Occipital lobe (tissue), 2 donors: ENCODE results near the gene CCDC85B. TPM values are rescaled to one million over a fixed set of nuclear protein-coding genes. Genes with fewer than 3 reads are reported as not detected.

Experiments used
- DNase-seq: peaks from one replicate; lab custom pipeline; 2025; lab: John Stamatoyannopoulos, UW
- total RNA-seq: library from RNA; depleted of rRNA; stranded (reverse); fragments of >200 nt; gene quantifications from one replicate; pipeline ENCODE4 v1.2.3, GENCODE V29; 2014

Gene CCDC85B
- total RNA-seq, 1 donor from 2014 or later, result 14.0 TPM

DNA sequence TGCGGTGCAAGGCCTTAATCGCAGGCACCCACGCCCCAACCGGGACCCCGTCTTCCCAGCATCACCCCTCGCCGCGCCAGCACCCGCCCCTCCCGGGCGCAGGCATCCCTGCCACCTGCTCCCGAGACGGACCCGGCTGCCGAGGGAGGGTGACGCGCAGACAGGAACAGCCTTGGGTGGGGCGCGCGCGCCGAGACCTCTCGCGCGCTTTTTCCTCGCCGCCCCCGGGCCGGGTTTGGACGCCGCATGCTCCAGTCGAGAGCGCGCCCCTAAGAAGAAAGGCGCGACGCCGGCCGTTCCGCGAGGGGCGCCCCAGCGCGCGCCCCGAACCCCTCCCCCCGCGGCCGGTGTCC is 33.0 kb upstream of the CCDC85B start:
- peak; percentile 53 for DNase-seq

- DNase-seq, result peak; percentile 97
These were observed 32.4 kb upstream of the CCDC85B start, which contains the start of gene CFL1 for GRCh38 chr11:65857853-65858680. Gene CFL1, minus strand, starts transcription at chr11:65858180. Its CDS starts 81 bp downstream, at chr11:65858099.

GRCh38 chr11:65858681-65859087 is 31.8 kb upstream of the CCDC85B start:
- DNase-seq, result no peak

GRCh38 chr11:65859095-65859811 is 31.2 kb upstream of the CCDC85B start:
- peak; percentile 96 for DNase-seq

DNA sequence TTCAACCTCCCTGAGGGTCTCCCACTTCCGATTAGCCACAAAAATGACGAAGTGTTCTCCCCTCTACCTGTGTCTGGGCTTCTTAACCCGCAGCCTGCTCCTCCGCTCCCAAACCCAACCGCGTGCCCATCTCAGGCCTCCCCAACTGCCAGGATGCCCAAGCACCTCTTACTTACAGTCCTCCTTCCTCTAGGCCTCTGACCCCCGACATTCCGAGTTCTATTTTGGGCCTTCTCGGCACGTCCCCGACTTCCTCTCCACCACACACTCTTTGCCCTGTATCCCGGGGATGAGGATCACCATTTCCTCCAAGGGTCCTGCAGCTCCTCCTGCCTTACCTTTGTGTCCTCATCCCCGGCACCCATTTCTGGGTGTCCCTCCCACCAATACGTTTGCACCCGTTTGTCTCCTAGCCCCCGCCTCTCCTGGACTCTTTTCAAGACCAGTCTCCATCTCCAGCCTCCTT is 30.6 kb upstream of the CCDC85B start:
- DNase-seq, result no peak

DNA sequence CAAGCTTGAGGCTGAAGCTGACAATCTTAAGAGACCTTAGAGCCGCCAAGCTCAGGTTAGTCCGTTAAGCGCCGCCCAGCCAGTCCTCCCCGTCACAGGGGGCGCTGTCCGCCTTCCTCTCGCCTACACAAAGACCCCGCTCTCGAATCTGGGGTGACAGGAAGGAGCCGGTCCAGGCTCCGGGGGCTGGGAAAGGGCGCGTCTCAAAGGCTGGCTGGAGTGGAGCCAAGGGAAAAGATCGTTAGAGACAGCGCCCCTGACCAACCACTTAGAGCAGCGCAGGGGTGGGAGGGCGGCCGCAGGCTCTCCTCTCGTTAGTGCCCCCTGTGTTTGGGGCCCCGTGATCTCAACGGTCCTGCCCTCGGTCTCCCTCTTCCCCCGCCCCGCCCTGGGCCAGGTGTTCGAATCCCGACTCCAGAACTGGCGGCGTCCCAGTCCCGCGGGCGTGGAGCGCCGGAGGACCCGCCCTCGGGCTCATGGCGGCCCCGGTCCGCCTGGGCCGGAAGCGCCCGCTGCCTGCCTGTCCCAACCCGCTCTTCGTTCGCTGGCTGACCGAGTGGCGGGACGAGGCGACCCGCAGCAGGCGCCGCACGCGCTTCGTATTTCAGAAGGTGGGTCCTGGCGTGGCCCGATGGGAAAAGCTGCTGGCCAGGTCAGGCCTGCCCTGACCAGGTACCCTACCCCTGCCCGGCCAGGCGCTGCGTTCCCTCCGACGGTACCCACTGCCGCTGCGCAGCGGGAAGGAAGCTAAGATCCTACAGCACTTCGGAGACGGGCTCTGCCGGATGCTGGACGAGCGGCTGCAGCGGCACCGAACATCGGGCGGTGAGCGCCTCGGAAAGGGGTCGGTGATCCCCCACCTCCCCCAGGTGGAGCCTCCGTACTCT is 30.0 kb upstream of the CCDC85B start, which contains the start of gene MUS81:
Gene MUS81 (plus strand): TSS at position 156 of the 887 bp plus-strand sequence. CDS start 321 bp downstream, at position 477.
- DNase-seq, result peak; percentile 91

DNA sequence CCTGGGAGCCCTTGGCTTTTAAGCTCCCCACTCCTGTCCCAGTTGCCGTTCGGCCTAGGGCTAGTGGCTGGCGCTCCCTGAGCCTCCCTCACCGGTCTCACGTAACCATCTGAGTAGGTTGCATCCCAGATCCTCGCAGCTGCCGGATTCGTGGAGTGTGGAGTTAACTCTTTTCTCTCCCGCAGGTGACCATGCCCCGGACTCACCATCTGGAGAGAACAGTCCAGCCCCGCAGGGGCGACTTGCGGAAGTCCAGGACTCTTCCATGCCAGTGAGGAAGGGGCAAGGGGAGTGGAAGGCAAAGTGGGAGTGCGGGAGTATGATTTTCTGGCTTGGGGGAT is 29.3 kb upstream of the CCDC85B start:
- DNase-seq, result no peak

DNA sequence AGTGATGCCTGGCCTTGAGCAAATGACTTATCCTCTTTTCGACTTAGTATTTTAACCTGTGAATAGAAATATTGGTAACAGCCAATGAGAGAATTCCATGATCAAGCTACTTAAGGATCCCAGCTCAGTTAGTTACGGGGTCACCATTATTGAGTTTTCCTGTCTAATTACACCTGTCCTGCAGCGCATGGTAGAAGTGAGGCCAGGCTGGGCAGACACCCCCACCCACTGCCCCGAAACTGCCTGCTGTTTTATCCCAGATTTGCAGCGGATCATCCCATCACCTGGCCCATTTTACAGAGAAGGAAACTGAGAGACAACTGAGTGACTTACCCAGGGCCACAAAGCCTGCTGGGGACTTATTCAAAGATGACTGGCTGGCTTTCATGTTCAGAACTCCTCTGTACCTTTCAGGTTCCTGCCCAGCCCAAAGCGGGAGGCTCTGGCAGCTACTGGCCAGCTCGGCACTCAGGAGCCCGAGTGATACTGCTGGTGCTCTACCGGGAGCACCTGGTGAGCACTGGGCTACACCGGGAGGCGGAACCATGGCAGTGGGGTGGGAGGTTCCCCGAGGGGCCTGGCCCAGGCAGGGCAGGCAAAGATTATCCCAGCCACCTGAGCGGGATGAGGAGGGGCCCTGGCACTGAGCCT is 28.8 kb upstream of the CCDC85B start:
- DNase-seq, result no peak

DNA sequence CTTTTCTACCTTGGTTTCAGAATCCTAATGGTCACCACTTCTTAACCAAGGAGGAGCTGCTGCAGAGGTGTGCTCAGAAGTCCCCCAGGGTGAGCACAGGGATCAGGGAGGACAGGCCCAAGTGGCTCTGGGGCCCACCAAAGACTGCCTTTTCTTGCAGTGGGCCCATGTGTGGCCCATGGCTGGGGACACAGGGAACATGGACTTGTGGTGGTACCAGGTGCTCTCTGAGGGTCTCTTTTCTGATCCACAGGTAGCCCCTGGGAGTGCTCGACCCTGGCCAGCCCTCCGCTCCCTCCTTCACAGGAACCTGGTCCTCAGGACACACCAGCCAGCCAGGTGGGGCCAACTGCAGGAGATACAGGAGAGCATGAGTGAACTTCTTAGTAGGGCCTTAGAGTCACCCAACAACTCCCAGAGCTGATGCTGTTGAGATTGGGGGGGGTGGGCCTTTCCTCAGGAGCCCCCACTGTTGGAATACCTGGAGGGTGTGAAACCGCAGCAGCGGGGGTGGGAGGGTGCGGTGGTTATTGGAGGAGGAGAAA is 28.2 kb upstream of the CCDC85B start:
- DNase-seq, result no peak

- no peak for DNase-seq
These were observed 27.3 kb upstream of the CCDC85B start for GRCh38 chr11:65862941-65863888.

- no peak for DNase-seq
These were observed 26.4 kb upstream of the CCDC85B start for GRCh38 chr11:65863889-65864705.

GRCh38 chr11:65864706-65865471 is 25.6 kb upstream of the CCDC85B start:
- no peak for DNase-seq

DNA sequence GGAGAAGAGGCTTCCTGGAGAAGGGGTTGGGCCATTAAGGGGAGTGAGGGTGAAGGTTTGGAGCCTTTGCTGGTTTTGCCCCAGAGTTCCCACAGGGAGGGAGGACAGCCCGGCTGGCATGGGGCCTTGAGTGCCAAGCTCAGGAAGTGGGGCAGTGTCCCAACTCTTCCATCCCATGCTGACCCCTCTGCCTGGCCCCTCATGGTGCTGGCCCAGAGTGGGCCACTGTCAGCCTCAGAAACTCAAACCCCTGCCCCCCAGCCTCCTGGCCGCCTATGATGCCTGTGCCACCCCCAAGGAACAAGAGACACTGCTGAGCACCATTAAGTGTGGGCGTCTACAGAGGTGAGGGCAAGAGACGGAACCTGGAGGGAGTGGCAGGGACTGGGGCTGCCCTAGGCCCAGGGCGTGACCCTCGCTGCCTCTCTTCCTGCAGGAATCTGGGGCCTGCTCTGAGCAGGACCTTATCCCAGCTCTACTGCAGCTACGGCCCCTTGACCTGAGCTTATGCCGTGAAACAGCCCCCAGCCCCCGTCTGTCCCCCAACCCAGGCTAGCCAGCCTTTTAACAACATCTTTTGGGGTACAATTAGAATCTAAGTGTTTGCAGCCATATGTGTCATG is 24.8 kb upstream of the CCDC85B start:
- DNase-seq, result no peak

GRCh38 chr11:65866509-65867283 is 23.8 kb upstream of the CCDC85B start:
- DNase-seq, result no peak

DNA sequence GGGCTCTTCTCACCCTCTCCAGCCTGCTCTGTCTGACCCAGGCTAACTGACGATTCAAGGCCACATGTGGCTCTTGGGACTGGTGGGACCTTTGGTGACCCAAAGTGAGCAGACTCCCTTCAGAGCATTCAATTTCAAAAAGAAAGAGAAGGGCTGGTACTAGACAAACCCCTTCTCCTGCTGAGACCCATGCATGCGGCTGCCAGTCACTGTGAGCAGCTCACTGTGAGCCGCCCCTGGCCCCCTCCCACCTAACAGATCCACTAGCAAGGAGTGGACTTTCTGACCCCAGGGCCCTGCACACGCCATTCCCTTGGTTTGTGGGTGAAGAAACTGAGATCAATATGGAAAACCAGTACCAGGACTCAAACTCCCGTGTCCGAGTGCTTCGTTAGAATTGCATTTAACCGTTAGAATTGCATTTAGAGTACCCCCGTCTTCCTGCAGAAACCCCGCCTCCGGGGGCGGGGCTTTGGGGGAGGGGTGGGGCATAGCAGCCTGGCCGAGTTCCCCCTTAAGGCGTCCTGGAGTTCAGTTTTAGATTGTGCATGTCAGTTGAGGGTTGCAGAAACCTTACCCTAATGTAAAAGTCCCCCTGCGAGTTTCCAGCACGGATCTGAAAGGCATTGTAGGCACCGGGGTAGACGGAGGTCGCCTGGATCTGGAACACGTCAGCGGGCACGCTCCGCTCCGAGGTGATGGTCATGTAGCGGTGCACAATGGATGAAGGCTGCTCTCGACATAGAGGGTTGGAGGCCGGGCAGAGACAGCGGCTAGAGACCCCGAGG is 23.0 kb upstream of the CCDC85B start:
- DNase-seq, result no peak
